HepG2 (cell line): Measurements from ENCODE around the gene SLCO2B1. TPM values are rescaled to one million over a fixed set of nuclear protein-coding genes. Genes with fewer than 3 reads are reported as not detected.

ENCODE experiments used
- ATAC-seq: fragments of 200-7000 bp; cut with Tn5 transposase; 3 replicates; pipeline ENCODE4 v1.9.1; 2020; ENCODE audit warnings: mild to moderate bottlenecking, moderate library complexity
- BruUV-seq: library from RNA; stranded (reverse); fragments of 400-500 nt; replicated peaks from 2 replicates; lab custom pipeline; 2021; lab: Mats Ljungman, UMichigan
- CTCF ChIA-PET: fragments of 300-600 bp; formaldehyde crosslinking; extraction: SDS; loops from one replicate; lab custom pipeline; 2021; ENCODE audit warnings: low total read pairs, inconsistent platforms, low intra/inter-chr PET ratio; lab: Yijun Ruan, JAX
- POLR2A ChIA-PET: fragments of 350-600 bp; sonication (Branson Sonifier 250); formaldehyde crosslinking; loops from one replicate; lab custom pipeline; 2020; ENCODE audit warnings: antibody characterized with exemption, inconsistent platforms; lab: Yijun Ruan, JAX
- DNase-seq: peaks from one replicate; pipeline ENCODE4 v3.0.0-alpha.2; 2015; ENCODE audit warnings: low spot score
- FAIRE-seq: peaks from 3 replicates; lab custom pipeline; 2011; peaks lifted over from hg19 to GRCh38; lab: Jason Lieb, UNC
- H2AFZ ChIP-seq: one replicate; pipeline ENCODE4 v1.6.1; 2011; ENCODE audit warnings: low read length, inconsistent platforms
- H3K27ac ChIP-seq: fragments of 300-600 bp; 3 replicates; pipeline ENCODE4 v1.8.0; 2011; ENCODE audit warnings: mixed run types, mild to moderate bottlenecking, mixed read lengths, low read length, inconsistent platforms; ENCODE audit not compliant: insufficient read depth; ENCODE audit errors: extremely low read length
- H3K27me3 ChIP-seq, 2 experiments: fragments of 200-600 bp in 1 of 2; 2 replicates in 1 of 2; 3 replicates in 1 of 2; pipeline versions ENCODE4 v1.6.0 to v1.8.0; 2011; ENCODE audit warnings: low read length in 2 of 2, mild to moderate bottlenecking in 2 of 2, moderate library complexity in 2 of 2, inconsistent platforms in 1 of 2; ENCODE audit not compliant: insufficient read depth in 2 of 2, control insufficient read depth in 1 of 2
- H3K36me3 ChIP-seq, 2 experiments: fragments of 200-600 bp in 1 of 2; replicated peaks in 1 of 2; 2 replicates in 1 of 2; 3 replicates in 1 of 2; pipeline versions ENCODE4 v1.5.1 to v1.8.0; 2011; ENCODE audit warnings: low read length in 2 of 2, inconsistent platforms in 1 of 2; ENCODE audit not compliant: insufficient read depth in 2 of 2, control insufficient read depth in 1 of 2
- H3K4me1 ChIP-seq: 2 replicates; pipeline ENCODE4 v1.5.1; 2012; ENCODE audit warnings: low read length, inconsistent platforms; ENCODE audit not compliant: insufficient read depth
- H3K4me2 ChIP-seq: 2 replicates; pipeline ENCODE4 v1.6.0; 2011; ENCODE audit warnings: low read depth, low read length, inconsistent platforms
- H3K4me3 ChIP-seq, 3 experiments: fragments of 200-600 bp in 1 of 3; sonication (generic), shearing (Covaris generic) in 1 of 3; replicated peaks in 1 of 3; 2 replicates each; pipeline ENCODE4 v1.5.1; 2011 to 2016; ENCODE audit warnings: low read length in 3 of 3, inconsistent platforms in 2 of 3, low read depth in 2 of 3, mild to moderate bottlenecking in 2 of 3, control low read depth in 1 of 3, mixed read lengths in 1 of 3; ENCODE audit not compliant: insufficient read depth in 1 of 3
- H3K79me2 ChIP-seq: one replicate; pipeline ENCODE4 v1.6.1; 2011; ENCODE audit warnings: low read length, inconsistent platforms; ENCODE audit not compliant: insufficient read depth
- H3K9ac ChIP-seq: 2 replicates; pipeline ENCODE4 v1.6.0; 2011; ENCODE audit warnings: mild to moderate bottlenecking, low read depth, low read length, inconsistent platforms; ENCODE audit not compliant: insufficient read depth
- H3K9me3 ChIP-seq: 2 replicates; pipeline ENCODE4 v1.5.1; 2012; ENCODE audit warnings: mild to moderate bottlenecking, low read length
- H4K20me1 ChIP-seq: 2 replicates; pipeline ENCODE4 v1.6.0; 2011; ENCODE audit warnings: inconsistent platforms, mild to moderate bottlenecking, low read length, moderate library complexity; ENCODE audit not compliant: insufficient read depth
- KMT2A ChIP-seq: sonication (generic); formaldehyde crosslinking; IDR thresholded peaks from 2 replicates; pipeline ENCODE4 v1.4.0; 2020; ENCODE audit warnings: missing genetic modification reagents
- NR1H2 ChIP-seq: sonication (generic); formaldehyde crosslinking; IDR thresholded peaks from 2 replicates; pipeline ENCODE4 v1.8.1; 2022; ENCODE audit warnings: low read depth, missing genetic modification reagents, borderline replicate concordance
- TBX3 ChIP-seq: fragments of 450-650 bp; IDR thresholded peaks from 2 replicates; pipeline ENCODE4 v1.6.1; 2017; ENCODE audit warnings: antibody characterized with exemption, mild to moderate bottlenecking, inconsistent platforms, borderline replicate concordance
- THAP11 ChIP-seq: IDR thresholded peaks from 2 replicates; pipeline ENCODE4 v1.6.1; 2016; ENCODE audit warnings: missing biosample characterization, missing genetic modification reagents
- TP53 ChIP-seq: sonication (generic); formaldehyde crosslinking; conservative IDR thresholded peaks from 2 replicates; pipeline ENCODE4 v1.4.0; 2020; ENCODE audit warnings: missing genetic modification reagents
- U2AF1 ChIP-seq: fragments of 200-400 bp; formaldehyde crosslinking; optimal IDR thresholded peaks from 2 replicates; pipeline ENCODE3; 2017; ENCODE audit warnings: mild to moderate bottlenecking, low read depth, low read length
- ZC3H4 ChIP-seq: sonication (generic); formaldehyde crosslinking; IDR thresholded peaks from 2 replicates; pipeline ENCODE4 v1.4.0; 2020; ENCODE audit warnings: missing genetic modification reagents, borderline replicate concordance
- ZNF44 ChIP-seq: sonication (generic); formaldehyde crosslinking; IDR thresholded peaks from 2 replicates; pipeline ENCODE4 v1.5.1; 2020; ENCODE audit warnings: mild to moderate bottlenecking, missing genetic modification reagents
- ZNF773 ChIP-seq: sonication (generic); formaldehyde crosslinking; IDR thresholded peaks from 2 replicates; pipeline ENCODE4 v1.4.0; 2020; ENCODE audit warnings: missing genetic modification reagents, borderline replicate concordance
- WGBS: methylation state at CpG from one replicate; pipeline ENCODE4 v1.1.6; 2017; ENCODE audit warnings: low lambda C conversion rate; 5-methylcytosine and 5-hydroxymethylcytosine counted together
- in situ Hi-C: cut with HindIII; loops from 2 replicates; pipeline ENCODE4 v1.10.0; 2017; ENCODE audit warnings: low pct_unique_long_range_greater_than_20kb; ENCODE audit not compliant: extremely low pct_ligation_motif_present
- intact Hi-C: fragments of 100-400 bp; cut with micrococcal nuclease; formaldehyde crosslinking; loops from one replicate; pipeline ENCODE4 v1.10.0; 2022; ENCODE audit not compliant: unreplicated experiment
- polyA plus RNA-seq, 8 experiments: library from polyadenylated mRNA; depleted of rRNA in 3 of 8; stranded (reverse) in 7 of 8; unstranded in 1 of 8; fragments of >200 nt; fragmentation: Illumina TruSeq in 4 of 8; extraction: Trizol in 4 of 8; gene quantifications; 2 replicates each; pipeline versions ENCODE4 v1.2.1 to v1.2.3, GENCODE V29; 2011 to 2016; ENCODE audit warnings: low read depth in 4 of 8, missing spikeins in 1 of 8, mixed read lengths in 1 of 8; ENCODE audit not compliant: insufficient read depth in 1 of 8
- total RNA-seq, 5 experiments: library from RNA; depleted of rRNA; stranded (reverse); fragments of >200 nt; fragmentation: Illumina TruSeq; extraction: Trizol; gene quantifications; 2 replicates each; pipeline ENCODE4 v1.2.3, GENCODE V29; 2016; ENCODE audit warnings: low read depth in 1 of 5
- TF ChIP-seq, protein P1 (sequence below): sonication (generic); formaldehyde crosslinking; IDR thresholded peaks from 2 replicates; pipeline ENCODE4 v1.4.0; 2020; ENCODE audit warnings: mild to moderate bottlenecking, missing genetic modification reagents
- TF ChIP-seq, protein P2 (sequence below): IDR thresholded peaks from 2 replicates; pipeline ENCODE4 v1.6.1; 2012; ENCODE audit warnings: inconsistent platforms
- TF ChIP-seq, protein P3 (sequence below): sonication (generic); formaldehyde crosslinking; IDR thresholded peaks from 2 replicates; pipeline ENCODE4 v1.8.1; 2023; ENCODE audit warnings: mild to moderate bottlenecking, moderate library complexity, missing genetic modification reagents
- TF ChIP-seq, protein P4 (sequence below), 2 experiments: fragments of 450-650 bp in 1 of 2; sonication (generic) in 1 of 2; formaldehyde crosslinking; IDR thresholded peaks; 2 replicates each; pipeline versions ENCODE4 v1.5.0 to v1.8.0; 2020 to 2022; ENCODE audit warnings: mild to moderate bottlenecking in 1 of 2, missing genetic modification reagents in 1 of 2
- TF ChIP-seq, protein P5 (sequence below): sonication (generic); formaldehyde crosslinking; IDR thresholded peaks from 2 replicates; pipeline ENCODE4 v1.8.0; 2022; ENCODE audit warnings: low read depth, missing genetic modification reagents

SLCO2B1 gene
- total and polyA plus RNA-seq, 2 of the 13 experiments (the other 11 are each of a cell fraction or from before 2014, with no cell fraction given): 15.3 to 19.8 TPM

DNA sequence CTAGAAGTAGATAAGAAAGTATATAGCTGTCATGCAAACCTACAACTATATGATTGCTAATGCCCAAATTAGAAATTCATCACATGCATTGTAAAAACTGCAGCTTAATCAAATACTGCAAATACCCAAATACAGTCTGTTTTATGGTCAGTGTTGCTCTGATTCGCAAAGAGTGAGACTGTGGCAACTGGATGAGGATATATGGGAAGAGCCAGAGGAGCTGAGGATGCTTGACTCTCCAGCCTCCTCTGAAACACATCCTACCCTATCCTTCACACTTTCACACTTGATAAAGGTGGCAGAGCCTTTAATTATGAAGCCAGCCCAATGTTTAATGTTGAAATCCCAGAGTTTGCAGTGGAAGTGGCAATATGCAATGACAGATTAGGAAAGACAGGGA lies 32.3 kb upstream of the SLCO2B1 start:
- H3K4me2 ChIP-seq: no peak overlapping the region
- POLR2A ChIA-PET: no interaction called here
- no peak for TF ChIP-seq ZNF44
- TF ChIP-seq ZNF773 (CRISPR knock-in tag): no peak
- TF ChIP-seq, protein P1, sequence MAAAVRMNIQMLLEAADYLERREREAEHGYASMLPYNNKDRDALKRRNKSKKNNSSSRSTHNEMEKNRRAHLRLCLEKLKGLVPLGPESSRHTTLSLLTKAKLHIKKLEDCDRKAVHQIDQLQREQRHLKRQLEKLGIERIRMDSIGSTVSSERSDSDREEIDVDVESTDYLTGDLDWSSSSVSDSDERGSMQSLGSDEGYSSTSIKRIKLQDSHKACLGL: no peak
- TF ChIP-seq, protein P2, sequence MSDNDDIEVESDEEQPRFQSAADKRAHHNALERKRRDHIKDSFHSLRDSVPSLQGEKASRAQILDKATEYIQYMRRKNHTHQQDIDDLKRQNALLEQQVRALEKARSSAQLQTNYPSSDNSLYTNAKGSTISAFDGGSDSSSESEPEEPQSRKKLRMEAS: no peak
- TF ChIP-seq, protein P3, sequence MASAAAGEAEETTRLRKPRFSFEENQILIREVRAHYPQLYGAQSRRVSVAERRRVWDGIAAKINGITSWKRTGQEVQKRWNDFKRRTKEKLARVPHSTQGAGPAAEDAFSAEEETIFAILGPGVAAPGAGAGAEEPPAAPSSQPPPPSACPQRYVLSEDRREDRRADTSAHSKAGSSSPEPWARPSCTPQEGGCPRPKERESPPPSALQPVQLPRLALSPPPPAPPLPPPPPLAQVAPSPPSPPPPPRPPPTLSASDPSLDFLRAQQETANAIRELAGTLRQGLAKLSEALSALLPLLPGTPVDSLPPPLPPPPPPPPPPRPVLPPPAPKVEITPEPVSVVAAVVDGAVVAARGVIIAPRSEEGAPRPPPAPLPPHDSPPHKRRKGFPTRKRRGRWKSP (CRISPR knock-in tag): no peak
- TF ChIP-seq KMT2A: no peak
- TF ChIP-seq, protein P4, sequence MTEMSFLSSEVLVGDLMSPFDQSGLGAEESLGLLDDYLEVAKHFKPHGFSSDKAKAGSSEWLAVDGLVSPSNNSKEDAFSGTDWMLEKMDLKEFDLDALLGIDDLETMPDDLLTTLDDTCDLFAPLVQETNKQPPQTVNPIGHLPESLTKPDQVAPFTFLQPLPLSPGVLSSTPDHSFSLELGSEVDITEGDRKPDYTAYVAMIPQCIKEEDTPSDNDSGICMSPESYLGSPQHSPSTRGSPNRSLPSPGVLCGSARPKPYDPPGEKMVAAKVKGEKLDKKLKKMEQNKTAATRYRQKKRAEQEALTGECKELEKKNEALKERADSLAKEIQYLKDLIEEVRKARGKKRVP (CRISPR knock-in tag; IDR thresholded peaks at IDR 0.05): no peak
- no peak for TF ChIP-seq TP53
- TF ChIP-seq, protein P5, sequence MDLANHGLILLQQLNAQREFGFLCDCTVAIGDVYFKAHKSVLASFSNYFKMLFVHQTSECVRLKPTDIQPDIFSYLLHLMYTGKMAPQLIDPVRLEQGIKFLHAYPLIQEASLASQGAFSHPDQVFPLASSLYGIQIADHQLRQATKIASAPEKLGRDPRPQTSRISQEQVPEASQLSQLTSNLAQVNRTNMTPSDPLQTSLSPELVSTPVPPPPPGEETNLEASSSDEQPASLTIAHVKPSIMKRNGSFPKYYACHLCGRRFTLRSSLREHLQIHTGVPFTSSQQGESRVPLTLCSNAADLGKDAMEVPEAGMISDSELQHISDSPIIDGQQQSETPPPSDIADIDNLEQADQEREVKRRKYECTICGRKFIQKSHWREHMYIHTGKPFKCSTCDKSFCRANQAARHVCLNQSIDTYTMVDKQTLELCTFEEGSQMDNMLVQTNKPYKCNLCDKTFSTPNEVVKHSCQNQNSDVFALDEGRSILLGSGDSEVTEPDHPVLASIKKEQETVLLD (CRISPR knock-in tag): no peak
- no peak for TF ChIP-seq ZC3H4 (CRISPR knock-in tag)
- TF ChIP-seq THAP11 (CRISPR knock-in tag): no peak
- no peak for TF ChIP-seq U2AF1
- no peak for TF ChIP-seq TBX3
- TF ChIP-seq NR1H2 (CRISPR knock-in tag): no peak
- TF ChIP-seq, all 625 proteins: peak for 0
- ATAC-seq (no peak), DNase-seq (no peak), FAIRE-seq (no peak)
- H3K36me3 ChIP-seq: no peaks in the 10 kb centered on the region
- H3K27ac ChIP-seq: no peak overlapping the region
- H3K4me1 ChIP-seq: no peaks in the 10 kb centered on the region
- no peaks in the 10 kb centered on the region for H3K27me3 ChIP-seq
- no TSS peak for BruUV-seq
- H3K9me3 ChIP-seq: peaks cover 8% of the 10 kb centered on the region
- no peak overlapping the region for H3K4me3 ChIP-seq
- intact Hi-C loops: no loop called here
- no peak overlapping the region for H3K9ac ChIP-seq
- no peaks in the 10 kb centered on the region for H3K79me2 ChIP-seq
- in situ Hi-C loops: no loop called here
- CTCF ChIA-PET: no interaction called here
- H4K20me1 ChIP-seq: no peaks in the 10 kb centered on the region
- 0% methylated on average over 1 of the region's 1 CpG for WGBS
- H2AFZ ChIP-seq: no peak overlapping the region
